Sigmoid colon (tissue), 4 donors: ENCODE results near the gene GARNL3.

Experiments
- POLR2AphosphoS5 ChIP-seq, 4 donors: sonication (generic); formaldehyde crosslinking; IDR thresholded peaks; one replicate each; pipeline ENCODE4 v1.6.1; 2017; ENCODE audit warnings: antibody characterized with exemption in 4 of 4
- TF ChIP-seq, protein P1 (sequence below), 4 experiments: fragments of 450-650 bp in 3 of 4; fragments of 200-600 bp in 1 of 4; IDR thresholded peaks; one replicate each; pipeline ENCODE4 v1.5.1; 2016 to 2019; ENCODE audit warnings: antibody characterized with exemption in 4 of 4, mild to moderate bottlenecking in 3 of 4, moderate library complexity in 2 of 4

DNA sequence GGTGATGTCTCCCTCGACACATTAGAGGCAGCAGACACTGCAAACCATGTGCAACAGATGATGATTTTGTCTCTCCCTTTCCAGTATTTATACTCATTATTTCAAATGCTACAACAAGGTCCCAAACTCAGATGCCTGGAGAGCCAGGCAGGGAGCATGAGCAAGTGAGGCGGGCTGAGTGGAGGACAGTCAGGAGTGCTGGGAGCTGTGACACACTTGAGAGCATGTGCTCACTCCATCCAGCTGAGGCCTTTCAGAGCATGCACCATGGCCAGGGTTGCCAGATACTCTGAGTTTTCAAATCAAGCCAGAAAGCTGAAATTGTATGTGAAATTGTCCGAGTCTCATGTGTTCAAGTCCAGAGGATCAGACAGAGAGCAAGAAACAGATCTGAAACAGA, 76.6 kb downstream of the GARNL3 start:
- TF ChIP-seq POLR2AphosphoS5 (IDR thresholded peaks at IDR 0.05): no peak
- TF ChIP-seq, protein P1, sequence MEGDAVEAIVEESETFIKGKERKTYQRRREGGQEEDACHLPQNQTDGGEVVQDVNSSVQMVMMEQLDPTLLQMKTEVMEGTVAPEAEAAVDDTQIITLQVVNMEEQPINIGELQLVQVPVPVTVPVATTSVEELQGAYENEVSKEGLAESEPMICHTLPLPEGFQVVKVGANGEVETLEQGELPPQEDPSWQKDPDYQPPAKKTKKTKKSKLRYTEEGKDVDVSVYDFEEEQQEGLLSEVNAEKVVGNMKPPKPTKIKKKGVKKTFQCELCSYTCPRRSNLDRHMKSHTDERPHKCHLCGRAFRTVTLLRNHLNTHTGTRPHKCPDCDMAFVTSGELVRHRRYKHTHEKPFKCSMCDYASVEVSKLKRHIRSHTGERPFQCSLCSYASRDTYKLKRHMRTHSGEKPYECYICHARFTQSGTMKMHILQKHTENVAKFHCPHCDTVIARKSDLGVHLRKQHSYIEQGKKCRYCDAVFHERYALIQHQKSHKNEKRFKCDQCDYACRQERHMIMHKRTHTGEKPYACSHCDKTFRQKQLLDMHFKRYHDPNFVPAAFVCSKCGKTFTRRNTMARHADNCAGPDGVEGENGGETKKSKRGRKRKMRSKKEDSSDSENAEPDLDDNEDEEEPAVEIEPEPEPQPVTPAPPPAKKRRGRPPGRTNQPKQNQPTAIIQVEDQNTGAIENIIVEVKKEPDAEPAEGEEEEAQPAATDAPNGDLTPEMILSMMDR (IDR thresholded peaks at IDR 0.05): no peak
